GM18508 (cell line): ENCODE measurements around the gene ZCCHC14.
"Not testable (repeated sequence)": the region's sequence is repeated elsewhere in the genome, so short reads cannot be mapped to it uniquely, and the experiment has no call there.

Experiments used
- ATAC-seq: cut with Tn5 transposase; IDR thresholded peaks from one replicate; pipeline ENCODE4 v1.9.1; 2021; ENCODE audit warnings: moderate number of reproducible peaks; ENCODE audit not compliant: insufficient read depth, unreplicated experiment

The ZCCHC14 gene

DNA sequence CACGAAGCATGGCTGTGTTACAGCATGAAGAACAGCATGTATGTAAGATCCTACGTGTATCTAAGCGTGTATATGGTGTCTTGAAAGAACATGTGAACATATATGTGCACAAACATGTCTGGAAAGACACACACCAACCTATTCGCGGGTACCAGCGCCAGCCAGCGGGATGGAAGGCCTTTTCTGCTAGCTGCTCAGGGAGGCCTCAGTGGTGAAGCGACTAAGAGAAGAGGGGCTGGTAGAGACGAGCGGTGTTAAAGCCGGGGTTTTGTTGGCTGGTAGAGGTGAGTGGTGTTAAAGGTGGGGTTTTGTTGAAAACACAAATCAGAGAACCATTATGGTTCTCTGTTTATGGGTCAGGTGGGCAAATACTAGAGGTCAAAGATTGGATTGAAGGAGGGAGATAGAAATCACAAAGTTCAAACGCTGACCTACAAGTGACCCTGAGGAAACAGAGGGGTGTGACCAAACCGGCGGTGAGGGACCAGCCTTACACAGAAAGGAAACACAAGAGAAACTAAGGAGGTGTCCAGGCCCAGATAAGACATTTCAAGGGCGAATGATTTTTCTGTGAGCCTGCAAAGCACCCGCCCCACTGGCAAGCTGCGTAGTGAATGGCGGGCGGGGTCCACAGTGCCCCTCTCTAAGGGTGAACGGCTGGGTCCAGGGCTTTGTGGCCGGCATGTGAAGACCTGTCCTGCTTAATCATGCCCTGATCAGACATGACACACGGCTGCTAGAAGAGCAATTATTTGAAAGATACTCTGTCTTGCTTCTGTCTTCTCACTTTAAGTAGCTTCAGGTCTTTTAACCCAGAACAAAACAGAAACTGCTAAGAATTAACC lies 8.1 kb downstream of the ZCCHC14 start:
- ATAC-seq: no peak

DNA sequence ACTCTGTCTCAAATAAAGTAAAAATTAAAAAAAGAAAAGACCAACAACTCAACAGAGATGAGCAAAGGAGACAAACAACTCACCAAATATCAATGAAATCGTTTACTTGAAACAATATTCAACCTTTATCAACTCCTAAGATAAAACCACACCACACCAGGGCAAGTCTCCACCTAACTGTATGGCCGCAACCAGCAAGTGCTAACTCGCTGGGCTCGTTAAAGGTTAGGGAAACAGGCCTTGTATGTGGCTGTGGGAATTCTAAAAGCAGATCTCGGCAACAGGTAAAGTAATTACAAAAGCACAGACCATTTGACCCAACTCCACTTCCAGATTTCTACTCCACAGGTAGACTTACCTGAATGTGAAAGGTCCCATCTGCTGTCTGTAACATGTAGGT lies 9.3 kb downstream of the ZCCHC14 start:
- no peak for ATAC-seq

DNA sequence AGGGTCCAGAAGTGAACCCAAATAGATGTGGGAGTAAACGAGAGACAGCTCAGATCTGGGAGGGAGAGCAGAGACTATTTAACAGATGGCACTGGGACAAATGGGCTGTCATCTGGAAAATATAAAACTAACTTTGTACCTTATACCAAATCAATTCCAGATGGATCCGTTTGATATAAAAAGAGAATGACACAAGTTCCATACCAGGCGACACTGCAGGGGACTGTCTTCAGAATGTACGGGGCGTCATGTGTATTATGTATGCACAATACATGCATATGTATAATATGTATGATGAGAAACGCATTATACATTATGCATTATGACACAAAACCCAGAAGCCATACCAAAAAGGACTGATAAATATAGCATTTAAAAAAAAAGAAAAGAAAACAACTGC lies 10.2 kb downstream of the ZCCHC14 start:
- ATAC-seq: not testable (repeated sequence)

DNA sequence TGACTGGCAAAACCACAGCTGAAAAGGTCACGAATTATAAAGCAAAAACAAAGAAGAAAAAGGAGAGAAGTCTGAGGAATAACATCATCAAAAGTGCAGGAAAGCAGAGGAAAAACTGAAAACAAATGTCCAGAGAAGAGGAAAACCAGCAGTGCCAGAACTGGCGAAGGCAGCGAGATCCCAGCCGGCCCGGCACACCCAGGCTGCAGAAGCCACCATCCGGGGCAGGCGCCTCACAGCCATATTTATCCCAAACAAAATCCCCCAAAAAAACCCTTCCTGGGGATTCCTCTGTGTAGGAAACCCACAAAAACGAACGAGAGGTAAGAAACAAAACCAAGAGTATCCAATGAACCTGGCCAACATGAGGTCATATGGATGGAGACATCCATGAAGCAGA lies 10.6 kb downstream of the ZCCHC14 start:
- no peak for ATAC-seq

DNA sequence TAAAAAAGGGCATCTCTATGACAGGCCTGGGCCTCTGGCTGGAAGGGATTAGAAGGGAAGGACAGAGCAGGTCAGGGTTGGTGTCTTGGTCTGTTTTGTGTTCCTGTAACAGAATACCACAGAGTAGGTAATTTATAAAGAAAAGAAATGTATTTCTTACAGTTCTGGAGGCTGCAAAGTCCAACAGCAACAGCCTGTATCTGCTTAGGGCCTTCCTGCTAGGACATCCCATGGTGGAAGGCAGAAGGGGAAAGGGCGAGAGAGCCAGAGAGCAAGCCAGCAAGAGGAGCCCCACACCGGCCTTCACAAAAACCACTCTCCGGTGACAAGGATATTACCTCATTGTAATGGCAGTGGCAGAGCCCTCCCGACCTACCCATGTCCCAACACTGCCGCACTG lies 11.1 kb downstream of the ZCCHC14 start:
- ATAC-seq: not testable (repeated sequence)

DNA sequence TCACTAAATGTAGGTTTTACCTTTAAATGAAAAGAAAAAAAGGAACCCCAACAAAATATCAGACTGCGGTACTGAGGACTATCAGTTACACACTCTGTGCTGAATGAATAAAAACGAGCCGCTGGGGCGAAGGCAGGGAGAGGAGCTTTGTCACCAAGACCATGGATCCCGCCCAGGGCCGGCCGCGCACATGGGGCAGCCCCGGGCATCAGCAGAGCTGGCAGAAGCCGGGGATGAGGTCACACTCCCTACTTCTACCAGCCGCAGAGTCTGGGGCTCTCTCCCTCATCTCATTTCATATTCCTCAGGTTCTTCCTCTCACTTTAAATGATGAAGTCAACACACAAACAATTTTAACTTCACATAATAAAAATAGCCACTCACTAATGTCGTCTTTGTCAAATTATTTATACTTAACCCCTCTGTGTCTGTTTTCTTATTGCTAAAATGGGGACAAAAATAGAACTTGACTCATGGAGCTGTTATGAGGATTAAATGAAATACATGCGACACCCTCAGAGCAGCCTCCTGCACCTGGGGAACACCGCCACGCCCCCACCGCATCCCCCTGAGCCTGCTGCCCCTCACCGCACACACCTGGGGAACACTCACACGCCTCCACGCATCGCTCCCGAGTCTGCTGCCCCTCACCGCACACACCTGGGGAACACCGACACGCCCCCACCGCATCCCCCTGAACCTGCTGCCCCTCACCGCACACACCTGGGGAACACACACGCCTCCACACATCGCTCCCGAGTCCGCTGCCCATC lies 15.4 kb downstream of the ZCCHC14 start:
- ATAC-seq: not testable (repeated sequence)

DNA sequence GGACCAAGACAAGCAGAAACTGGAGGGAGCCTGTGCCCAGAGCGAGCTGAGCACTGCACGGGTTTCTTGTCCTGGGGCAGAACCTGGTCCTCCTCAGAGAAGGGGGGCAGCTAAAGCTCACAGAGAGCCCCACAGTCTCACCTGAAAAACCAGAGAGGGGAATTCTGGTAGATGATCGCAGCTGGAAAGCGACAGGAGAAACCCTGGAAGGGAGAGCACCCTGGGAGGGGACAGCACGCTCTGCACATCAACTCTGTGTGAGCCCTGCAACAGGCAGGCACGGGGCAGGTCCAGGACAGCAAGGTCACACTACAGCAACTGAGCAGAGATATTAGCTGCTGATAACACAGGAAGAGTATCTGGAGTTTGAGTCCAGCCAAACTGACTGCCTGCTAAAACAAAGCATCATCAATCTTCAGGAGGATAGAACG lies 18.2 kb downstream of the ZCCHC14 start:
- ATAC-seq: no peak

DNA sequence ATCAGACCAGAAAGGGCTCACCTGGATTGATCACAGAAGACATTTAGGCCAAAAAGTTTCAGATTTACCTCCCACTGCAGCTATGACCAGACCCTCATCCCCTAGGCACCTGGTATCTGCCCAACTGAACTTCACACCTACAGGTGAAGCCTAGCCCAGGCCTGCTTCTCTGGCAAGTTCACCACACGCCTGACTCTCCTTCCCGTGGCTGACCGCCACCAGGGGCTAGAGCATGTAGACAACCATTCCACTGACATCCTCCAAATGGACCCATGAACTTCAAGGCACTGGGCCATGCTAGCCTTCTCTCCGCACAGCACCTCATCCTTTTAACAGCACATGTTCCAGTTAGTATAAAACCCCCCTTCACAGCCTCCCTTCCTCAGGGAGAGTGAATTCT lies 18.8 kb downstream of the ZCCHC14 start:
- no peak for ATAC-seq

DNA sequence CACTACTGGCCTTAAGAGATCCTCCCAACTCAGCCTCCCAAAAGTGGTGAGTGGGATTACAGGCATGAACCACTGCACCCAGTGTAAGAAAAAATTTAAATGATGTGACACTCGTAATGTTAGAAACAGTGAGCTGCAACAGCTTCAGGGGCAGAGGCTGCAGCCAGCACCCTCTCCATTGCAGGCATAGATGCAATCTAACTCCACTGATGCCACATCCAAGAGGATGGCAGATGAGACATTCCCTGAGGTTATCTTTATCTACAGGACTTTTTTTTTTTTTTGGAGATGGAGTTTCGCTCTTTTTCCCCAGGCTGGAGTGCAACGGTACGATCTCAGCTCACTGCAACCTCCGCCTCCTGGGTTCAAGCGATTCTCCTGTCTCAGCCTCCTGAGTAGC lies 19.9 kb downstream of the ZCCHC14 start:
- ATAC-seq: no peak

DNA sequence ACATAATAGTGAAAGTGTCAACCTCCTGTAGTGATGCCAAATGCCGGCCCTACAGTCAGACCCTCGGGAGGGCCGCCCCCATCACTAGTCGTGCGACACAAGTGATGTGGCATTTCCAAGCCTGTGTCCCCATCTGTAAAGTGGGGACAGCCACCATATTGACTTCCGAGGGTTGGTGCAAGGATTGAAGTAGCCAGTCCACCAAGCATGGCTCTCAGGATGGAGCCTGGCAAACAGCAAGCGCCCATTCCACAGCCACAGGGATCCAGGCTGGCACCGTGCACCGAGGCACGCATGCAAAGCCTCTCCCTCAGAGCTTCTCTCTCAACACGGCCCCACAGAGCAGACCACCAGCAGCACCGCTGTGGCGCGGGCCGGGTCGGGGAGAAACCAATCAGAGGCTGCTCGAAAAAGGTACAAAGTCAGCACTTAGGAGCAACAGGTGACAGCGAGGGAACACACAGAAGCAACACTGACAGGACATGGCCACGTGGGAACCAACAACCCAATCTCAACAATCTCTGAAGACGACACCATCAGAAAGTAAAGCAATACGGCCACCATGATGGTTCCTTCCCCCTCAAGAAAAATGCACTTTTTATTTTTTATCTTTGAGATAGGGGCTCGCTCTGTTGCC lies 20.6 kb downstream of the ZCCHC14 start:
- no peak for ATAC-seq

DNA sequence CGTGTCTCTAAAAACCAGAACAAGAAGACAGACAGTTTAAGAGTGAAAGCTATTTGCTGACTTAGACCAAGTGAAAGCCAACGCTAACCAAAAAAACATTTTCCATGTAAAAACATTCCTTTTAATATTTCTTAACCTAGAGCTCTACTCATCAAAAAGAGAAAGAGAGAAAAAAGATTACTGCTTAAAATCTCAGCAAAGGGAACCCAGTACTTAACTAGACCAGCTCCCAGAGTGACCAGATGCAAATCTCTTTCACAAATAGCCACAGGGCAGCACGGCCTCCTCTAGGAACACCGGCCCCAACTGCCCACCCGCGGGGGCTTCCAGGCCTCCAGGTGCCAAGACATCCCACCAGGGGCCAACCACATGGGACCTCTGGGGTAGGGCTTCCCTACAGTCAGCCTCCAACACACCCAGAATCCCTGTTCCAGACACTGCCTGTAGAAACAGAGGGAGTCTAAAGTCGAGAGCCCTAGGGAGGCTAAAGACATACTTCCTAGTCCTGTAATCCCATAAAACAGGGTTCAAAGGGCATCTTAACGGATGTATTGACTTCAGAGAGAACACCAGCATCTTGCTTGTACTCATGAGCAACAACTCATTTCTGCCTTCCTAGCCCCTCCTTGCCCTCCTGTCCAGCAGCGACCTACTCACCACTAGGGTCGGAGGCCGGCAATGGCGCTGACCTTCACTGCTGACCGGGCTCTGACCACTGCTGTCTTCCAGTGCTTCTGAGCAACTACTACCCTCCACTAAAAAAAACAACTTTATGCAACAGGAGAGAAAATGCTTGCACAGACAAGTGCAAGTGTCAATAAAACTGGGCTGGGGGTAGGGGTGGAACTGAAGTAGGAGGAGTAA lies 21.3 kb downstream of the ZCCHC14 start:
- no peak for ATAC-seq

DNA sequence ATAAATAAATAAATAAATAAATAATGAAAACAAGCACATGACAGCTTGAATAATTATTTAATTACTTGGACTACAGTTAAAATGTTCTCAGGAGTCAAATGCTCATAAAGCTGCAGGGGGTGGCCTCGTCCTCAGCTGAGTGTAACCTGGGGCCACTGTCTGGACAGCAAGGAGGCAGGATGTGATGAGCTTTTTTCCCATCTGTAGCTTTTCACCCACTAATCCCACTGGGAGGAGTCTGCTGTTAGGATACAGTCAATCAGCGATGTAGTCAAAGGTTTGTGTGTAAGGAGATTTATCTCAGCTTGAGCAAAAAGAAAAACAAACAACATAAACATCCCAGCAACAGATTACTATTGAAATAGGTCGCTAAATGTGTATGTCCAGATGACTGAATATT lies 22.5 kb downstream of the ZCCHC14 start:
- no peak for ATAC-seq

DNA sequence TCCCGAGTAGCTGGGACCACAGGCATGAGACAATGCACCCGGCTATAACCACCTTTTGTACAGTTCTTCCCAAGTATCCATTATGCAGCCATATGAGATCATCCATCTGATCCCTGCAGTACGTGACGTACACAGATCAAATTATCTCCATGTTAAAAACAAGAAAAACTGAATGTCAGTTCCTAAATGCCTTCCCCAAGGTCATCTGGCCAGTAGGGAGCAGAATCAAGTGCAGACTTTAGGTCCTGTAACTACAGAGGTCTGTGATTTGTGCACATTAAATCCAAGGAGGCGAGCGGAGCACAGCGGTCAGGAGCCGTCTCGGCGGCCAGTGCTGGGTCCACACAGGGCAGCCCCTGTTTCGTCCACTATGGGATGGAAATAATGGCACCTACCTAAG lies 23.7 kb downstream of the ZCCHC14 start:
- no peak for ATAC-seq

DNA sequence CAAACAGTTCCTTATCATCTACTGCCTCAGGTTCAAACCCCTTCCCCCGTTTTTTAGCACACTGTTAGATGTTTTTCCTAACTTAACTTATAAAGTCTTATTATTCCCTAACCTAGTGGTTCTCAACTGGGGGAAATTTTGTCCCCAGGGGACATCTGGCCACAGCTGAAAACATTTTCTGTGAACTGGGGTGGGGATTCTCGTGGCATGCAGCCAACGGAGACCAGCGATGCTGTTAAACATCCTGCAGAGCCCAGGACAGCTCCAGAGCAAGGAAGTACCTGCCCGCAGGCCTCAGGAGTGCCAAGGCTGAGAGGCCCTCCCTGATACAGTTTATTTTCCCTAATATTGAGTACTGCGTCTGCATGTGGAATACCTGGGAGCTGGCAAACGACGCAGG lies 24.3 kb downstream of the ZCCHC14 start:
- ATAC-seq: no peak

DNA sequence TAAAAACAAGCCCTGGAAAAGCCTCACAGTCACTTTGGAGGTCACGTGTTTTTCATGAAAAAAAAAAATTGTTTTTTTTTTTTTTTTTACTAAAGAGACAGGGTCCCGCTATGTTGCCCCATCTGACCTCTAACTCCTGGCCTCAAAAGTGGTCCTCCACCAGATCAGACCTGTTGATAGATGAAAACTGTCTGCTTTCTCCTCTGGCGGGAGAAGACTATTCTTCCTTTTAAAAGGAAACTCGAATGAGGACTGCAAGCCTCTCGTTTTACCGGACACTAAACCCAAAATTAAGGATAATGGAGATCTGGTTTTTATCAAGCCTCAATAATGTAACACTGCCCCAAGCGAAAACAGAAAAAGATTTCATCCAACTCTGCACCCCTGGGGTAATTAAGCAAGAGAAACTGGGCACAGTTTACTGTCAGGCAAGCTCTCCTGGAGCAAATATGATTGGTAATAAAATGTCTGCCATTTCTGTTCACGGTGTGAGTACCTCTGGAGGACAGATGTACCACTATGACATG lies 25.8 kb downstream of the ZCCHC14 start:
- ATAC-seq: no peak

DNA sequence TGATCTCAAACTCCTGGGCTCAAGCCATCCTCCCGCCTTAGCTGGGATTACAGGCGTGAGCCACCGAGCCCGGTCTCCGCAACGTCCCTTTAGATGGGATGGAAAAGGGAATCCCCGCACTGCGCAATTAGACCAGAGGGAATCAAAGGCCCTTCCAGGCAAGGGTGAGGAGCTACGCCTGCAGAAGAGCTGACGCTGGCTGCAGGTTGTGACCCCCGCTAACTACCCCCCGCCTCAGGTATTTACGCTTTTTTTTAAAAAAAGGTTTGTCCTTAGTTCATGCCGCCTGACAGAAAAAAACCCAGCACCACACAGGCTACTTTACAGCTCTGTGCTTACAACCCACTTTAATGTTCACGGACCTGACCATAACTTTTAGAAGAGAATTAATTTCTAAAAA lies 26.9 kb downstream of the ZCCHC14 start:
- no peak for ATAC-seq

DNA sequence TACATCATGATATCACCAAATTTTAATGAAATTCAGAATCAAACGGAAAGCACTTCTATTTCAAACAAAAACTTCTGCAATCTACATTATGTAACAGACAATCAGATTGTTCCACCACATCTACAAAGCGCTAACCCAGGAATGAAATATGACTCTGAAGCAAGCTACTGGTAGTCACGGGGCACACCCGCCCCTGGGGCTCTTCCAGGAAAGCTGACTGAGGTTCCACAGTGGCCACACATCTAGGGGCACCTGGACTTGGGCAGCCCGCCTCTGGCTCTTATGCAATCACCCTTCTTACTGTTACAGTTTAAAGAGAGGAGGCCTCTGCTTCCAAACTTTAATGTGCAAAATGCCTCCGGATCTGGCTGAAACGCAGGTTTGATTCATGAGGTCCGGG lies 27.5 kb downstream of the ZCCHC14 start:
- no peak for ATAC-seq

DNA sequence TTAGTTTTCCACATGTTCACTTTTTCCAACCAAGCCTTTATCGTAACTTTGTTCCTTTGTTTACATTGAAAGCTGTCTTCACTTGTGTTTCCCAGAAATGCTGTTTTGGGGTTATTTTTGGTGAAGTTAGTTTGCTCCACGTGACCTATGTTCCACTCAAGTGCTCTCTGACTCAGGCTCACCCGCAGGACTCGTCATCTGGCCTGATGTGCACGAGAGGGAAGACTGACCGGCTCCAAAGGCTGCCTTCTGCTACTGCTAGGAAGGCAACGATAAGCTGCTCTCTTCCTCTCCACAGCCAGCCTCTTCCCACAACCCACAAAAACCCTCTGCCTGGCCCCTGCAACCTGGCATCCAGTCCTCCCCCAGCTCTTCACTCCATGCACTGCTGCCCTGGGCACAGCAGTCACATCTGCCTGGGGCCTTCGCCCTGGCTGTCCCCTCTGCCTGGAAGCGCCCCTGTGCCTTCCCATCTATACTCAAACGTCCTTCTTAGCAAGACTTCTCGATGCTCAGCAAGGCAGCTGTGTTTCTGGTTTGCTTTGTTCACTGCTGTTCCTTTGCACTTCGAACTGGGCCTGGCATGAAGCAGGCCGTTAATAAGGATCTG lies 28.0 kb downstream of the ZCCHC14 start:
- ATAC-seq: no peak
